GM19193 (cell line): ENCODE results near the gene CDH16.

Source experiments
- POLR2A ChIP-seq: IDR thresholded peaks from 4 replicates; pipeline ENCODE4 v1.6.1; 2011; ENCODE audit not compliant: insufficient read depth, insufficient read length; ENCODE audit errors: extremely low read depth

Gene CDH16

GRCh38 chr16:66936462-66936861 lies 17.8 kb upstream of the CDH16 start:
- no peak for TF ChIP-seq POLR2A

DNA sequence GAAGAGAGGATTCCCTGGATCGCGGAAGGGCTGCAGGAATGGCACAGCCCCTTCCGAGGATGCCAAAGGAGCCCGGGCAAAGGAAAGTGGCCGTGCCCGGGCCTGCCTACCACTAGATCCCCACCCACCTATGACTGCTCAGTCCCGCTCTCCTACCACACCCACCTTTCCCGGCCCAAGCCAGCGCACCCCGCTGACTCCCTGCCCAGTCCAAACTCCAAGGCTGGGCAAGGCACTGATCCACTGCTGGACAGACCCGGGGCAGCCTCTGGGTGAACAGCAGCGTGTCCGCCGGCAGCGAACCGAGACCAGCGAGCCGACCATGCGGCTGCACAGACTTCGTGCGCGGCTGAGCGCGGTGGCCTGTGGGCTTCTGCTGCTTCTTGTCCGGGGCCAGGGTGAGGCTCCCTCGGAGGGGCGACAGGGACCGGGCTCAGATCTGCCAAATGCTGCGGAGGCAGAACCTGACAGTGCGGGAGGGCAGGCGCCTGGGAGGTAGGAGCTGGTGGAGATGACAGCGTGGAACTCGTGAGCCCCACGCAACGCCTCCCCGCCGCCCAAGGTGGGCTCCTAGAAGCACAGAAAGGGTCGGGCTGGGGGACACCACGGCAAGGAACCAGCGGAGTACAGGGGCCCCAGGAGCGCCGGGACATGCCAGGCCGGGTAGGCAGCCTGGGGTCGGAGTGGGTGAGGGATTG lies 16.8 kb upstream of the CDH16 start, which contains the start of gene CES2:
Gene CES2, plus strand, starts transcription at position 203 of the 698 bp plus-strand sequence. Its CDS starts 120 bp downstream, at position 323.
- no peak for TF ChIP-seq POLR2A

DNA sequence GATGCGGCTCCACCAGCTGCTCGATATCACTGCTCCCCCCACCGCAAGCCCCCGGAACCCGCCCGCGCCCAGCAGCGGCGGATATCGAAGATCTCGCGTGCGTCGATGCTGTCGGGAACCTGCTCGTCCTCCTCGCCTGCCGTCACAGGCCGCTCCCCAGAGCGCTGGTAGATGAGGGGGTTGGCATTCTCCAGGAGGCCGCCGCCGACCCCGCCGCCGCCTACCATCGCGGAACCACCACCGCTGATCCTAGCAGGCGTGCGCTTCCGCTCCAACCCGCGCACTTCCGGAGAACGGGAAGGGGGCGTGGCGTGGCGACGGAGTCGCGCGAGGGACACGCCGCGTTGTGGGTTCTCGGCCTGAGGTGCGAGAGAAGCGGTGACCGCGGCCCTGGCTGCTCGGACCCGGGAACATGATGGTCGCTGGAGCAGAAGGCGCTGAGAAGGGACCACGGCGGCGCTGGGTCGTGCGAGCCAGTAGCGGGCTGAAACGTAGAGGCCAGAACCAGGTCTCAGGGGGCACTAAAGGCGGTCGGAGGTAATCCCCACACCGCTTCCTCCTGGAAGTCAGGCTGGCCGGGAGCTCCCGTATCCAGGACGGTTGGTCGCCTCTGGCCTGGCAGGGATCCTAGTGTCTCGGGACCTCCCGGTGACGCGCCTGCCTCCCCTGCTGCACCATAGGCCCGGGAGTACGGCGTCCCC lies 15.6 kb upstream of the CDH16 start, which contains the start of gene CIAO2B:
Gene CIAO2B, minus strand, starts transcription at position 265 of the 701 bp plus-strand sequence. Its CDS starts 38 bp downstream, at position 227.
- TF ChIP-seq POLR2A: peak; percentile 85

DNA sequence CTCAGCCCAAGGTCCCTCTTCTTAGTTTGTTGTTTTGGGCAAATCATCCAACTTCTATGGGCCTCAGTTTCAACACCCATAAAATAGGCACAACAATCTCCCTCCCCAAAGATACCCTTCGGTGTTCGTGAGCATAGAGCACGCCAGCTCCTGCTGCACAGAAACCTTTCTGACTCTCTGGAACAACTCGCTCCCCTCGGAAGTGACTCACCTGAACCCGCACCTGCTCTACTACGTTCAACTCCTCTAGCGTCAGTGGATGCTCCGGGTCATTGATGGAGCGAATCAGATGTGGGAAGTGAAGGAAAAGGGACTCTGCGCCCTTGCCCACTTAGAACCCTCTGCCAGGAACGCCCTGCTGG lies 15.1 kb upstream of the CDH16 start:
- no peak for TF ChIP-seq POLR2A

DNA sequence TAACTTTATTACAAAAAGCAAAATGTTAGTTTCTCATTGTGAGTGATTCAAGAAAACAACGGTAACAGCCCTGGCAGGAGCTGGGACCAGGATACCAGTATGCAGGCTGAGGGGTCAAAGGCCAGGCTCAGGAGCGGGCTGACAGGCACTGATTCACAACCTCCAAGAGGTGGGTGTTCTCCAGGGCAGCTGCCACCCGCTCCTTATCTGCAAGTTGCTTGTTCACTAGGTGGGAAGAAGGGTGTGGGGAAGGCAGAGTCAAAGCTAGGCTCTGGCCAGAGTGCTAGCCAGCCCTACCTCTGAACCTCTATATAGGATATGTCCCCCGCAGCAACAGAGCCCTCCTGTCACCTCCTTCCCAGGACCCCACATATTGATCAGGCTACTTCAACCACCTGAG lies 13.4 kb upstream of the CDH16 start:
- TF ChIP-seq POLR2A: no peak

DNA sequence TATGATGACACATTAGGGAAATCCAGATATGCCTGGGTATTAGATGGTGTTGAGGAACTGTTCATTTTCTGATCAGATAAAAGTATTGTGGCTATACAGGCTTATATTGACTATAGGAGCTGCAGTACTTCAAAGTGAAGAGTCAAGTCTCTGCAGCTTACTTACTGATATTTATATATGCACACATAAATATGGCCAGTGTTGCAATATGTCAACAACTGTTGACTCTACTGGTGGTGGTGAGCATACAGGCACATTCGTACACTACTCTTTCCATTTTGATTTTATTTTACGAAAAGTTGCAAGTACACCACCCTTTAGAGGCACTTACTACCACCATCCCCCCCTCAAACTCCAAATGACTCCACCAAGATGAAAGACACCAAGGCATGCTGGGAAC lies 13.0 kb upstream of the CDH16 start:
- no peak for TF ChIP-seq POLR2A

DNA sequence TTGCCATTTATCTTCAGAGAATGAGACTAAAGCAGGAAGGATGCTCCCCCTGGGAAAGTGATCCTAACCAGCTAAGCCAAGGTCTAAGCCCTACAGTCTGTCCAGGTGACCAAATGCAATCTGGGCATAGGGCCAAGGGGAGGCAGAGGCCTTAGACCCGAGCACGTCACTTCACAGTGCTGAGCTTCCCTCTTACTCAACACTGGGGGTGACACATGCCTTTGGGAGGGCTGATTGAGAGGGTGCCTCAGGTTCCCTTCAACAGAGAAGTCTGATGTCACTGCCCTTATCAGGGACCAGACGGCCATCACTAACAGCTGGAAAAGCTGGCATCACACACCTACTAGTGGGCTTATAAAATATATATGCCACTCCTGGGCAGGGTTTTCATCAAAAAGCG lies 11.5 kb upstream of the CDH16 start:
- no peak for TF ChIP-seq POLR2A

DNA sequence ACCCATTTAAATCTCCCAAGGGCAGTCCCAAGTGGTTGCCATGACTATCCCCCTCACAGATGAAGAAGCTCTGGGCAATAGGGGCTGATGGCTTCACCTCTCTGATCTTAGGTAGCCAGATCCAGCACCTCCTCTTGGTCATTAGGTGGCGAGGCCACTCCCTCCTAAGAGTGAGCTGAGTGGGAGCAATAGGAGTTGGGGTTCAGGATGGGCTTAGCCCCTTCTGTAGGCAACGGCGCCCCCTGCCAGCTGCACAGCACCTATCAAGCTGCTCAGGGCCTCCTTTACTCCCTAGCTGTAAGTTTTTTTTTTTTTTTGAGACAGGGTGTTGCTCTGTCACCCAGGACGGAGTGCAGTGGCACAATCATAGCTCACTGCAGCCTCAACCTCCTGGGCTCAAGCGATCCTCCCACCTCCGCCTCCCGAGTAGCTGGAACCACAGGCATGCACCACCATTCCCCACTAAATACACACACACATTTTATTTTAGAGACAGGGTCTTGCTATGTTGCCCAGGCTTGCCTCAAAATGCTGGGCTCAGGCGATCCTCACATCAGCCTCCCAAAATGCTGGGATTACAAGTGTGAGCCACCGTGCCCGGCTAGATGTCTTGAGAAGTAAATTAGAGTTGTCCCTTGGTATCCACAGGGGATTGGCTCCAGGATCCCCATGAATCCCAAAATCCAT lies 10.2 kb upstream of the CDH16 start:
- no peak for TF ChIP-seq POLR2A

GRCh38 chr16:66927918-66928649 lies 9.4 kb upstream of the CDH16 start:
- no peak for TF ChIP-seq POLR2A

GRCh38 chr16:66926961-66927436 lies 8.3 kb upstream of the CDH16 start:
- TF ChIP-seq POLR2A: no peak

DNA sequence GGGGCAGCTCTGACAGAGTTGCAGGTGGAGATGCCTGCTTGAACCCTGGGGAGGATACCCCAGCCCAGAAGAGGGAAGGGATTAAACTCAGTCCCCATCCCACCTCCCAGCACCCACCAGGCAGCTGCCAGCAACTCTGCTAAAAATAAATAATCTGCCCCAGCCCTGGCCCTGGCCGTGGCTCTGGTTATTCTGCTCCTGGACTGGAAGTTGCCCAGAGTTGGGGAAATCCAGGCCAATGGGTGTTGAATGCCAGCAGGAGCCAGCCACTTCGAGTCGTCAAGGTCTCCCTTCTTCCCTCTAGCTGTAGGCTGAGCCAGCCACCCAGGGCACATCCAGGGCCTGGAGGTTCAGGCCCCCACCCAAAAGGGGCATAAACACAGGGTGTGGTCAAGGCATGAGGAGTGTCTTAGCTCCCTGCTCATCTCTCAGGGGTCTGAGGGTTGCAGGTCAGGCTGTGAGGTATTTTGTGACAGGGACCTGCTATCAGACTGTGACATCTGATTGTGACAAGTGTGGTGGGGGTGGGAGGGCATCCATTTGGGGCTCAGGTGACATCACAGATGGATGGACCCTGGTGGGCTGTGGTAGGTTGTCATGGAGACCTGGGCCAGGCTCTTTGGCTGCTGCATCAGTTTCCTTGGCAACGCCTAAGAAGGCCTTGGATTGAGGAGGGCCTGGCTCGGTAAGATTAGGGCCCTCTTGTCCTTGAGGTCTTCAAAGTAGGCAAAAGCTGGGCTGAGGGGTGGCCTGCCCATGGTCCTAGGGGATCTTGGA lies 7.7 kb upstream of the CDH16 start:
- TF ChIP-seq POLR2A: no peak

DNA sequence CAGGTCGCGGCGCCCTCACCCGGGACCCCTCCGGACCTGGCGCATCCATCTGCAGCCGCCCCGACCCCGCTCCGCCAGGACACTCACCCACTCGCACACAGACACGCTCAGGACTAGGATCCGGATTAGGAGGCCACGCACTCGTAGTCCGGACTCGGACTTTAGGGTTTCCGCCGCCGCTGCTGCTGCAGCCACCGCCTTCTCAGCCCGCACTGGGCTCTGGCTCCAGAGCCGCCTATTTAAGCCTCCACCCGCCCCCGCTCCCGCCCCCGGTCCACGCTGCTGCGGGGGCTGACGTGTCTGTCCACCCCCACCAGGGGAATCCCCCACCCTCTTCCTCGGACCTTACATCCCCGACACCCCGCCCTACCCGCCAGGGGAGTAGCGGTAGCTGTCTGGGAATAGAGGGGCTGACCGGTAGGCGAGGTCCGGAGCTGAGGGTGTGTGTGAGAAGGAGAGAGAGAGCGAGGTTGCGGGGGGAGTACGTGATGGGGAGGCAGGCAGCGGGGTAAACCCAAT lies 6.7 kb upstream of the CDH16 start, which contains the start of gene RRAD:
Gene RRAD, minus strand, starts transcription at position 214 of the 519 bp plus-strand sequence. CDS start 356 bp downstream, outside the sequence.
- peak; percentile 53 for TF ChIP-seq POLR2A

DNA sequence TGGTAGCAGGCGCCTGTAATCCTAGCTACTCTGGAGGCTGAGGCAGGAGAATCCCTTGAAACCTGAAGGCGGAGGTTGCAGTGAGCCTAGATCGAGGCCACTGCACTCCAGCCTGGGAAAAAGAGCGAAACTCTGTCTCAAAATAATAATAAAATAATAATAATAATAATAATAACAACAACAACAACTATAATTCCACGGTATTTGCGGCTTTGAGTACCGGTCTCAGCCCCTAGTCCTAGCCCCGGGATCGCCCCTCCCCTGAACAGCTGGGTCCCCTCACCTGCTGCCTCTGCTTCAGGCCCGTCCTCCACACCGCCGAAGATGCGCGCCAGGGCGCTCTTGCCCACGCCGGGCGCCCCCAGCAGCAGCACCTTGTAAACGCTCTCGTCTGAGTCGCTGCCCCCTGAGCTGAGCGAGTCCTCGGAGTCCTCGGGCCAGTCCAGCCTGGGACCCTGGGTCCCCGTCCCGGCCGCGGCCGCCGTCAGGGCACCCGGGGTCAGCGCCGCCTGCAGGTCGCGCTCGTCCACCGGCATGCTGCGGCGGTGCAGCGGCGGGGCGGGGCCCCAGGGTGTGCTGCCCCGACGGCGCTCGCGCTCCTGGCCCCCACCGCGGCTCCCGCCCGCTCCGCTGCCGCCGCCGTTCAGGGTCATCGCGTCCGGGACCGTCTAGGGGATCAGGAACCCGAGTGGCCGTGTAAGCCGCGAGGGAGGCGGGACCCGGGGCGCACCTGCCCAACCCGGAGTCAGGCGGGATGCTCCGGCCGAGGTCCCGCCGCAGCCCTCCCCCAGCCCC lies 6.0 kb upstream of the CDH16 start:
- TF ChIP-seq POLR2A: no peak

DNA sequence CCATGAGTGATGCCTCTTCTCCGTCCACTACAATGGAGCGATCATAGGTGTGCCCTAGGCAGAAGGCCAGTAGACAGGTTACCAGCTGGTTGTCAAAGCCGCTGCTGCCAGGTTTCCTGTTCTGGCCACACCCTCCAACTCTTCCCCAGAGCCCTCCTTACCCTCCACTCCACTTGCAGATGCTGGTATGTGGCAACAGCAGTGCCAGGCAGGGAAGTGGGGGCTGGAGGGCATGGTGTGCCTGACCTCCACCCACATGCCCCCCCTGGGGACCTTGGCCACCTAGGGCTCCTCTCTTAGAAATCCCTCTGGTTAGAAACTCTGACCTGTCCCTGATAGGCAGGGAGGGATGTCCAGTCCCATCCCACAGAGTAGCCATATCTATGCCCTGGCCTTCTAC lies 5.2 kb upstream of the CDH16 start:
- no peak for TF ChIP-seq POLR2A

GRCh38 chr16:66923247-66923731 lies 4.6 kb upstream of the CDH16 start:
- TF ChIP-seq POLR2A: no peak
